SK-N-SH treated with all-trans-retinoic acid at 6 μM for 48 hours (cell line): ENCODE results near the gene IL23R.

Source experiments
- ATAC-seq: fragments of 200-7000 bp; cut with Tn5 transposase; 3 replicates; pipeline ENCODE4 v1.9.1; 2020; ENCODE audit warnings: mild to moderate bottlenecking, moderate library complexity
- ARNTL ChIP-seq: fragments of 450-650 bp; formaldehyde crosslinking; IDR thresholded peaks from 2 replicates; pipeline ENCODE4 v1.5.0; 2020; ENCODE audit warnings: low read depth, mild to moderate bottlenecking, moderate library complexity, borderline replicate concordance
- BACH2 ChIP-seq: fragments of 250-450 bp; sonication (Bioruptor Pico); IDR thresholded peaks from 2 replicates; pipeline ENCODE4 v1.9.0; 2021; ENCODE audit warnings: mild to moderate bottlenecking, borderline replicate concordance
- CREB5 ChIP-seq: fragments of 250-450 bp; sonication (Bioruptor Pico); IDR thresholded peaks from 2 replicates; pipeline ENCODE4 v1.5.1; 2020; ENCODE audit warnings: low read depth, mild to moderate bottlenecking, moderate library complexity
- CSDC2 ChIP-seq: fragments of 250-450 bp; sonication (Bioruptor Pico); IDR thresholded peaks from 2 replicates; pipeline ENCODE4 v1.5.0; 2020; ENCODE audit warnings: mild to moderate bottlenecking, moderate library complexity
- ESRRG ChIP-seq: fragments of 250-450 bp; sonication (Bioruptor Pico); IDR thresholded peaks from 2 replicates; pipeline ENCODE4 v1.6.1; 2021; ENCODE audit warnings: mild to moderate bottlenecking
- GLIS3 ChIP-seq: fragments of 250-450 bp; sonication (Bioruptor Pico); IDR thresholded peaks from 2 replicates; pipeline ENCODE4 v1.5.0; 2020; ENCODE audit warnings: mild to moderate bottlenecking, moderate library complexity
- ISL1 ChIP-seq: fragments of 250-450 bp; sonication (Bioruptor Pico); IDR thresholded peaks from 2 replicates; pipeline ENCODE4 v2.1.2; 2022; ENCODE audit warnings: mild to moderate bottlenecking, moderate library complexity
- OSR1 ChIP-seq: fragments of 250-450 bp; sonication (Bioruptor Pico); IDR thresholded peaks from 2 replicates; pipeline ENCODE4 v1.8.0; 2022; ENCODE audit warnings: moderate library complexity, mild to moderate bottlenecking, inconsistent platforms
- PATZ1 ChIP-seq: fragments of 250-450 bp; sonication (Bioruptor Pico); IDR thresholded peaks from 2 replicates; pipeline ENCODE4 v1.8.0; 2020; ENCODE audit warnings: mild to moderate bottlenecking, moderate library complexity, borderline replicate concordance
- POU6F1 ChIP-seq: fragments of 250-450 bp; sonication (Bioruptor Pico); IDR thresholded peaks from 2 replicates; pipeline ENCODE4 v1.8.0; 2021; ENCODE audit warnings: low read depth, mild to moderate bottlenecking, moderate library complexity, borderline replicate concordance
- PPARA ChIP-seq: fragments of 250-450 bp; sonication (Bioruptor Pico); IDR thresholded peaks from 2 replicates; pipeline ENCODE4 v1.5.0; 2020; ENCODE audit warnings: mild to moderate bottlenecking, borderline replicate concordance
- SNAI2 ChIP-seq: fragments of 250-450 bp; sonication (Bioruptor Pico); IDR thresholded peaks from 2 replicates; pipeline ENCODE4 v1.5.0; 2020; ENCODE audit warnings: mild to moderate bottlenecking, moderate library complexity
- TCF4 ChIP-seq: fragments of 250-450 bp; sonication (Bioruptor Pico); IDR thresholded peaks from 2 replicates; pipeline ENCODE4 v1.8.0; 2021; ENCODE audit warnings: mild to moderate bottlenecking, moderate library complexity, borderline replicate concordance
- TOX ChIP-seq: fragments of 250-450 bp; sonication (Bioruptor Pico); IDR thresholded peaks from 2 replicates; pipeline ENCODE4 v1.8.0; 2021; ENCODE audit warnings: mild to moderate bottlenecking, moderate library complexity, borderline replicate concordance
- TSHZ2 ChIP-seq: fragments of 250-450 bp; sonication (Bioruptor Pico); IDR thresholded peaks from 2 replicates; pipeline ENCODE4 v1.5.0; 2020; ENCODE audit warnings: mild to moderate bottlenecking, moderate library complexity
- ZC3H10 ChIP-seq: fragments of 250-450 bp; sonication (Bioruptor Pico); IDR thresholded peaks from 2 replicates; pipeline ENCODE4 v1.5.1; 2021; ENCODE audit warnings: mild to moderate bottlenecking, moderate library complexity
- ZFP3 ChIP-seq: fragments of 250-450 bp; sonication (Bioruptor Pico); IDR thresholded peaks from 2 replicates; pipeline ENCODE4 v1.5.0; 2020; ENCODE audit warnings: mild to moderate bottlenecking, moderate library complexity
- ZNF70 ChIP-seq: fragments of 450-650 bp; formaldehyde crosslinking; IDR thresholded peaks from 2 replicates; pipeline ENCODE4 v1.5.0; 2020; ENCODE audit warnings: mild to moderate bottlenecking, moderate library complexity
- ZNF8 ChIP-seq: fragments of 450-650 bp; formaldehyde crosslinking; IDR thresholded peaks from 2 replicates; pipeline ENCODE4 v1.5.0; 2020; ENCODE audit warnings: mild to moderate bottlenecking, moderate library complexity

IL23R gene

GRCh38 chr1:67118646-67119045 is 47.6 kb upstream of the IL23R start (continued):
- TF ChIP-seq PATZ1 (no peak), ZNF8 (CRISPR knock-in tag) (no peak), TOX (CRISPR knock-in tag) (no peak), ZNF70 (CRISPR knock-in tag) (no peak)

GRCh38 chr1:67120855-67121619 is 45.2 kb upstream of the IL23R start:
- TF ChIP-seq BACH2 (CRISPR knock-in tag): no peak
- TF ChIP-seq TSHZ2 (CRISPR knock-in tag): no peak
- TF ChIP-seq SNAI2 (CRISPR knock-in tag): no peak
- no peak for TF ChIP-seq CSDC2
- TF ChIP-seq TOX (CRISPR knock-in tag): no peak
- TF ChIP-seq ZNF70 (CRISPR knock-in tag): no peak
- ATAC-seq: no peak

- no peak for ATAC-seq
- TF ChIP-seq OSR1 (CRISPR knock-in tag) (no peak), ARNTL (CRISPR knock-in tag) (no peak), CSDC2 (no peak), BACH2 (CRISPR knock-in tag) (no peak), ZNF8 (CRISPR knock-in tag) (no peak), TCF4 (no peak)
Observed at GRCh38 chr1:67124455-67124854, 41.8 kb upstream of the IL23R start.

GRCh38 chr1:67126111-67126746 is 40.0 kb upstream of the IL23R start:
- no peak for TF ChIP-seq BACH2 (CRISPR knock-in tag)
- no peak for TF ChIP-seq ZFP3 (CRISPR knock-in tag)
- no peak for TF ChIP-seq OSR1 (CRISPR knock-in tag)
- no peak for TF ChIP-seq ESRRG (CRISPR knock-in tag)
- TF ChIP-seq TCF4: no peak
- no peak for TF ChIP-seq ZNF70 (CRISPR knock-in tag)
- no peak for TF ChIP-seq SNAI2 (CRISPR knock-in tag)
- no peak for TF ChIP-seq PATZ1
- no peak for TF ChIP-seq TOX (CRISPR knock-in tag)
- TF ChIP-seq CSDC2: no peak
- no peak for TF ChIP-seq PPARA (CRISPR knock-in tag)
- no peak for TF ChIP-seq ARNTL (CRISPR knock-in tag)
- no peak for TF ChIP-seq ISL1 (CRISPR knock-in tag)
- no peak for ATAC-seq

- no peak for TF ChIP-seq ZNF8 (CRISPR knock-in tag)
- no peak for ATAC-seq
Observed at GRCh38 chr1:67126974-67127373, 39.3 kb upstream of the IL23R start.

GRCh38 chr1:67130673-67131072 is 35.6 kb upstream of the IL23R start:
- ATAC-seq: no peak
- TF ChIP-seq ESRRG (CRISPR knock-in tag): no peak
- TF ChIP-seq ZNF70 (CRISPR knock-in tag): no peak
- TF ChIP-seq CSDC2: no peak
- no peak for TF ChIP-seq ARNTL (CRISPR knock-in tag)
- TF ChIP-seq CREB5 (CRISPR knock-in tag): no peak
- TF ChIP-seq OSR1 (CRISPR knock-in tag): no peak
- no peak for TF ChIP-seq TOX (CRISPR knock-in tag)
- no peak for TF ChIP-seq SNAI2 (CRISPR knock-in tag)
- TF ChIP-seq ZC3H10 (CRISPR knock-in tag): no peak
- TF ChIP-seq POU6F1: no peak
- no peak for TF ChIP-seq GLIS3 (CRISPR knock-in tag)
- no peak for TF ChIP-seq BACH2 (CRISPR knock-in tag)
